SK-N-SH treated with all-trans-retinoic acid at 6 μM for 48 hours (cell line): ENCODE results near the gene FBLN7.

ENCODE experiments used
- ATAC-seq: fragments of 200-7000 bp; cut with Tn5 transposase; 3 replicates; pipeline ENCODE4 v1.9.1; 2020; ENCODE audit warnings: mild to moderate bottlenecking, moderate library complexity
- ARNTL ChIP-seq: fragments of 450-650 bp; formaldehyde crosslinking; IDR thresholded peaks from 2 replicates; pipeline ENCODE4 v1.5.0; 2020; ENCODE audit warnings: low read depth, mild to moderate bottlenecking, moderate library complexity, borderline replicate concordance
- BACH2 ChIP-seq: fragments of 250-450 bp; sonication (Bioruptor Pico); IDR thresholded peaks from 2 replicates; pipeline ENCODE4 v1.9.0; 2021; ENCODE audit warnings: mild to moderate bottlenecking, borderline replicate concordance
- CSDC2 ChIP-seq: fragments of 250-450 bp; sonication (Bioruptor Pico); IDR thresholded peaks from 2 replicates; pipeline ENCODE4 v1.5.0; 2020; ENCODE audit warnings: mild to moderate bottlenecking, moderate library complexity
- GLIS3 ChIP-seq: fragments of 250-450 bp; sonication (Bioruptor Pico); IDR thresholded peaks from 2 replicates; pipeline ENCODE4 v1.5.0; 2020; ENCODE audit warnings: mild to moderate bottlenecking, moderate library complexity
- ISL1 ChIP-seq: fragments of 250-450 bp; sonication (Bioruptor Pico); IDR thresholded peaks from 2 replicates; pipeline ENCODE4 v2.1.2; 2022; ENCODE audit warnings: mild to moderate bottlenecking, moderate library complexity
- OSR1 ChIP-seq: fragments of 250-450 bp; sonication (Bioruptor Pico); IDR thresholded peaks from 2 replicates; pipeline ENCODE4 v1.8.0; 2022; ENCODE audit warnings: moderate library complexity, mild to moderate bottlenecking, inconsistent platforms
- PPARA ChIP-seq: fragments of 250-450 bp; sonication (Bioruptor Pico); IDR thresholded peaks from 2 replicates; pipeline ENCODE4 v1.5.0; 2020; ENCODE audit warnings: mild to moderate bottlenecking, borderline replicate concordance
- RARB ChIP-seq: fragments of 250-450 bp; sonication (Bioruptor Pico); IDR thresholded peaks from 2 replicates; pipeline ENCODE4 v1.8.0; 2021; ENCODE audit warnings: mild to moderate bottlenecking, moderate library complexity
- SNAI2 ChIP-seq: fragments of 250-450 bp; sonication (Bioruptor Pico); IDR thresholded peaks from 2 replicates; pipeline ENCODE4 v1.5.0; 2020; ENCODE audit warnings: mild to moderate bottlenecking, moderate library complexity
- TCF4 ChIP-seq: fragments of 250-450 bp; sonication (Bioruptor Pico); IDR thresholded peaks from 2 replicates; pipeline ENCODE4 v1.8.0; 2021; ENCODE audit warnings: mild to moderate bottlenecking, moderate library complexity, borderline replicate concordance
- TOX ChIP-seq: fragments of 250-450 bp; sonication (Bioruptor Pico); IDR thresholded peaks from 2 replicates; pipeline ENCODE4 v1.8.0; 2021; ENCODE audit warnings: mild to moderate bottlenecking, moderate library complexity, borderline replicate concordance
- ZFP30 ChIP-seq: fragments of 450-650 bp; formaldehyde crosslinking; IDR thresholded peaks from 2 replicates; pipeline ENCODE4 v1.5.0; 2022; ENCODE audit warnings: mild to moderate bottlenecking, moderate library complexity
- ZNF565 ChIP-seq: fragments of 450-650 bp; formaldehyde crosslinking; conservative IDR thresholded peaks from 2 replicates; pipeline ENCODE4 v1.5.0; 2020; ENCODE audit warnings: low read depth, mild to moderate bottlenecking, moderate library complexity
- ZNF70 ChIP-seq: fragments of 450-650 bp; formaldehyde crosslinking; IDR thresholded peaks from 2 replicates; pipeline ENCODE4 v1.5.0; 2020; ENCODE audit warnings: mild to moderate bottlenecking, moderate library complexity
- ZNF8 ChIP-seq: fragments of 450-650 bp; formaldehyde crosslinking; IDR thresholded peaks from 2 replicates; pipeline ENCODE4 v1.5.0; 2020; ENCODE audit warnings: mild to moderate bottlenecking, moderate library complexity
- TF ChIP-seq, protein P1 (sequence below): fragments of 250-450 bp; sonication (Bioruptor Pico); IDR thresholded peaks from 2 replicates; pipeline ENCODE4 v1.8.0; 2021; ENCODE audit warnings: low read depth, mild to moderate bottlenecking, moderate library complexity, borderline replicate concordance
- TF ChIP-seq, protein P2 (sequence below): fragments of 250-450 bp; sonication (Bioruptor Pico); IDR thresholded peaks from 2 replicates; pipeline ENCODE4 v1.5.1; 2020; ENCODE audit warnings: low read depth, mild to moderate bottlenecking, moderate library complexity
- TF ChIP-seq, protein P3 (sequence below): fragments of 250-450 bp; sonication (Bioruptor Pico); IDR thresholded peaks from 2 replicates; pipeline ENCODE4 v1.5.0; 2020; ENCODE audit warnings: mild to moderate bottlenecking, moderate library complexity
- TF ChIP-seq, protein P4 (sequence below): fragments of 250-450 bp; sonication (Bioruptor Pico); IDR thresholded peaks from 2 replicates; pipeline ENCODE4 v1.5.1; 2021; ENCODE audit warnings: mild to moderate bottlenecking, moderate library complexity

The FBLN7 gene

DNA sequence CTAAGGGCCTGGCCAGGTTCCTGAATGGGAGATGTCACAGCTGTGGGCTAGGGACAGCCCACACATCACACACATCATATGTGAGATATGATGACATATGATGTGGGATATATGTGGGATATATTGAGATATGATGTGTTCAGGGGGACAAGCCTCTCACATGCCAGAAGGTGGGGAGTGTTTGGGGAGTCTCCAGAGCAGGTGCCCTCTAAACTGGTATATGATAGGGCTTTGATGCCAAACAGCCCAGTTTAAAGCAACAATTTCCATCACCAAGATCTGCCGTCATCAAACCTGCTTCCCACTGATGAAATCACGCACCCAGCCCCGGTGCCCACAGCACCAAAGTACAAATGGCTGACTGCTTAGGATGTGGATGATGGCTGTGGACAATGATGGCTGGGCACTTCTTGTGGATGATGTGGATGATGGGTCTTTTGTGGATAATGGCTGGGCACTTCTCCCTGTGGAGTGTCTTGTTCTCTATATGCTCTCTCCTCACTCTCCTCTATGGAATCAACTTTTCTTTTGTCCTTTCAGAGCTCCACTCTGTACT is 50.9 kb downstream of the FBLN7 start:
- no peak for ATAC-seq
- TF ChIP-seq ZNF565 (no peak), TCF4 (CRISPR knock-in tag) (no peak), OSR1 (CRISPR knock-in tag) (no peak), TOX (CRISPR knock-in tag) (no peak), ZNF70 (CRISPR knock-in tag) (no peak), ZFP30 (no peak), BACH2 (no peak), ARNTL (no peak), ISL1 (no peak), SNAI2 (no peak), GLIS3 (CRISPR knock-in tag) (no peak), RARB (CRISPR knock-in tag) (no peak), PPARA (no peak)
- TF ChIP-seq, protein P1, sequence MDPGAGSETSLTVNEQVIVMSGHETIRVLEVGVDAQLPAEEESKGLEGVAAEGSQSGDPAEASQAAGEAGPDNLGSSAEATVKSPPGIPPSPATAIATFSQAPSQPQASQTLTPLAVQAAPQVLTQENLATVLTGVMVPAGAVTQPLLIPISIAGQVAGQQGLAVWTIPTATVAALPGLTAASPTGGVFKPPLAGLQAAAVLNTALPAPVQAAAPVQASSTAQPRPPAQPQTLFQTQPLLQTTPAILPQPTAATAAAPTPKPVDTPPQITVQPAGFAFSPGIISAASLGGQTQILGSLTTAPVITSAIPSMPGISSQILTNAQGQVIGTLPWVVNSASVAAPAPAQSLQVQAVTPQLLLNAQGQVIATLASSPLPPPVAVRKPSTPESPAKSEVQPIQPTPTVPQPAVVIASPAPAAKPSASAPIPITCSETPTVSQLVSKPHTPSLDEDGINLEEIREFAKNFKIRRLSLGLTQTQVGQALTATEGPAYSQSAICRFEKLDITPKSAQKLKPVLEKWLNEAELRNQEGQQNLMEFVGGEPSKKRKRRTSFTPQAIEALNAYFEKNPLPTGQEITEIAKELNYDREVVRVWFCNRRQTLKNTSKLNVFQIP (CRISPR knock-in tag), result no peak
- TF ChIP-seq, protein P2, sequence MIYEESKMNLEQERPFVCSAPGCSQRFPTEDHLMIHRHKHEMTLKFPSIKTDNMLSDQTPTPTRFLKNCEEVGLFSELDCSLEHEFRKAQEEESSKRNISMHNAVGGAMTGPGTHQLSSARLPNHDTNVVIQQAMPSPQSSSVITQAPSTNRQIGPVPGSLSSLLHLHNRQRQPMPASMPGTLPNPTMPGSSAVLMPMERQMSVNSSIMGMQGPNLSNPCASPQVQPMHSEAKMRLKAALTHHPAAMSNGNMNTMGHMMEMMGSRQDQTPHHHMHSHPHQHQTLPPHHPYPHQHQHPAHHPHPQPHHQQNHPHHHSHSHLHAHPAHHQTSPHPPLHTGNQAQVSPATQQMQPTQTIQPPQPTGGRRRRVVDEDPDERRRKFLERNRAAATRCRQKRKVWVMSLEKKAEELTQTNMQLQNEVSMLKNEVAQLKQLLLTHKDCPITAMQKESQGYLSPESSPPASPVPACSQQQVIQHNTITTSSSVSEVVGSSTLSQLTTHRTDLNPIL (CRISPR knock-in tag), result no peak
- TF ChIP-seq, protein P3, sequence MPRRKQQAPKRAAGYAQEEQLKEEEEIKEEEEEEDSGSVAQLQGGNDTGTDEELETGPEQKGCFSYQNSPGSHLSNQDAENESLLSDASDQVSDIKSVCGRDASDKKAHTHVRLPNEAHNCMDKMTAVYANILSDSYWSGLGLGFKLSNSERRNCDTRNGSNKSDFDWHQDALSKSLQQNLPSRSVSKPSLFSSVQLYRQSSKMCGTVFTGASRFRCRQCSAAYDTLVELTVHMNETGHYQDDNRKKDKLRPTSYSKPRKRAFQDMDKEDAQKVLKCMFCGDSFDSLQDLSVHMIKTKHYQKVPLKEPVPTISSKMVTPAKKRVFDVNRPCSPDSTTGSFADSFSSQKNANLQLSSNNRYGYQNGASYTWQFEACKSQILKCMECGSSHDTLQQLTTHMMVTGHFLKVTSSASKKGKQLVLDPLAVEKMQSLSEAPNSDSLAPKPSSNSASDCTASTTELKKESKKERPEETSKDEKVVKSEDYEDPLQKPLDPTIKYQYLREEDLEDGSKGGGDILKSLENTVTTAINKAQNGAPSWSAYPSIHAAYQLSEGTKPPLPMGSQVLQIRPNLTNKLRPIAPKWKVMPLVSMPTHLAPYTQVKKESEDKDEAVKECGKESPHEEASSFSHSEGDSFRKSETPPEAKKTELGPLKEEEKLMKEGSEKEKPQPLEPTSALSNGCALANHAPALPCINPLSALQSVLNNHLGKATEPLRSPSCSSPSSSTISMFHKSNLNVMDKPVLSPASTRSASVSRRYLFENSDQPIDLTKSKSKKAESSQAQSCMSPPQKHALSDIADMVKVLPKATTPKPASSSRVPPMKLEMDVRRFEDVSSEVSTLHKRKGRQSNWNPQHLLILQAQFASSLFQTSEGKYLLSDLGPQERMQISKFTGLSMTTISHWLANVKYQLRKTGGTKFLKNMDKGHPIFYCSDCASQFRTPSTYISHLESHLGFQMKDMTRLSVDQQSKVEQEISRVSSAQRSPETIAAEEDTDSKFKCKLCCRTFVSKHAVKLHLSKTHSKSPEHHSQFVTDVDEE (CRISPR knock-in tag), result no peak

DNA sequence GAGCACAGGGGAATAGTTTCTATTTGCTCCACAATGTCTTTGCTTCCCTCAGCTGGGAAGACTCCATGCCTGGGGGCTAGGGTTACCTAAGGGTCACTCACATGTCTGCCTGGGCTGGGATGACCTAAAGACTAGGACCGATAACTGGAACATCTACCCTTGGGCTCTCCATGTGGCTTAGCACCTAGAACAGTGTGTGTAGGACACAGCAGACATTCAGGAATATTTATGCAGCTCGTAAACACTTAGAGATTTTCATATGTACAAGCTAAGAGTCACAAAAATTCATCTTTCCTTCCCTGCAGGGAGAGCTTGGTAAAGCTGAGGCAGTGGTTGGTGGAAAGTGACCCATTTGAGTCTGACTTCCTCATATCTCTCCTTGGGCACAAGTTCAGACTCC is 55.8 kb downstream of the FBLN7 start:
- TF ChIP-seq ARNTL (no peak), ZNF565 (no peak), CSDC2 (no peak), SNAI2 (no peak)
- no peak for ATAC-seq

DNA sequence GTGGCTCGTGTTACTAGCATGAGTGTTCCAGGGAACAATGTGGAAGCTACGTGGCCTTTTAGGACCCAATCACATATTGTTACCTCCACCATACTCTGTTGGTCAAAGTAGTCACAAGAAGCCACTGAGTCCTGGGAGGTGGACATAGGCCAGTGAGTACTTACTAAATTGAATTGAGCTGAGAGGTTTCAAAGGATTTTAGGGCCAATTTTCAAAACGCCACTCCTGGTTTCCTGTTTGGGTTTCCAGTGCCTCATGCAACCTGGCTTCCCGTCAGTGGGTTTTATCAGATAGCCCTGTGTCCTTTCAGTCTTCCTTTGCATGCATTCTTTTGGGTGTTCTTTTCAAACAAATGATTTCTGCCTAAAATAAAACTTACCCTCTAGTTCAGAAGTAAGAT is 56.3 kb downstream of the FBLN7 start:
- no peak for ATAC-seq
- TF ChIP-seq GLIS3 (CRISPR knock-in tag), result no peak
- no peak for TF ChIP-seq ARNTL
- TF ChIP-seq BACH2, result no peak
- no peak for TF ChIP-seq OSR1 (CRISPR knock-in tag)
- TF ChIP-seq, protein P1 (CRISPR knock-in tag), result no peak

DNA sequence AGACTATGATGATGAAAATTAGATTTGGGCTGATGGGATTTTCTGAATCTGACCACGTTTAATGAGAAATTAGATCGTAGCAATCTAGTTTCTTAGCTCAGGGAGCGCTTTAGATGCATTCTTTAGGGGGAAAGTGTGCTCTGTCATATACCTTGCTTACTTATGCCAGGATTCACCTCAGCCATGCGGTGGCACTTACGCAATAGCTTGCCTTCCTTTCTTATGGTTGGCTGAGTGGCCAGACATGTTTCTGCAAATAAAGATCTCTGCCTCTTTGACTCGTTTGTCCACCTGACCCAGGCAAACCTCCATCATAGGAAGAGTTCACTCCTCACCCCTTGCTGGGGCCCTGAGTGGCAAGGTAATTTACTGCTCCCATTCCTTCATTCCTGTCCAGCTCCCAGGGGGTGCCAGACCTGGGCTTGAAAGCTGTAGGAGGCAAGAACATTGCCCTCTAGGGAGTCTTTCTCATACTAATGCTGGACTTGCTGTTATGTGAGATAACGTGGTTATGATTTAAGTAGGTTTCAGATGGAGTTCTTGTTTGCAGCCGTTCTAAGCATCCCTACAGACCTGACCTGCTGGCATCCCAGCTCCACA is 57.1 kb downstream of the FBLN7 start:
- TF ChIP-seq ZFP30 (no peak), TCF4 (CRISPR knock-in tag) (no peak), ISL1 (no peak), SNAI2 (no peak), CSDC2 (no peak), ZNF70 (CRISPR knock-in tag) (no peak), ZNF8 (no peak), TOX (CRISPR knock-in tag) (no peak), ZNF565 (no peak)
- TF ChIP-seq, protein P4, sequence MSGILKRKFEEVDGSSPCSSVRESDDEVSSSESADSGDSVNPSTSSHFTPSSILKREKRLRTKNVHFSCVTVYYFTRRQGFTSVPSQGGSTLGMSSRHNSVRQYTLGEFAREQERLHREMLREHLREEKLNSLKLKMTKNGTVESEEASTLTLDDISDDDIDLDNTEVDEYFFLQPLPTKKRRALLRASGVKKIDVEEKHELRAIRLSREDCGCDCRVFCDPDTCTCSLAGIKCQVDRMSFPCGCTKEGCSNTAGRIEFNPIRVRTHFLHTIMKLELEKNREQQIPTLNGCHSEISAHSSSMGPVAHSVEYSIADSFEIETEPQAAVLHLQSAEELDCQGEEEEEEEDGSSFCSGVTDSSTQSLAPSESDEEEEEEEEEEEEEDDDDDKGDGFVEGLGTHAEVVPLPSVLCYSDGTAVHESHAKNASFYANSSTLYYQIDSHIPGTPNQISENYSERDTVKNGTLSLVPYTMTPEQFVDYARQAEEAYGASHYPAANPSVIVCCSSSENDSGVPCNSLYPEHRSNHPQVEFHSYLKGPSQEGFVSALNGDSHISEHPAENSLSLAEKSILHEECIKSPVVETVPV, result no peak
- TF ChIP-seq, protein P1 (CRISPR knock-in tag), result no peak
- no peak for ATAC-seq
